Measurements from ENCODE around the gene MPP4. TPM values are rescaled to one million over a fixed set of nuclear protein-coding genes. Genes with fewer than 3 reads are reported as not detected.

MPP4 gene
- total RNA-seq, 1 experiment from 2014 or later, result 8.8 TPM

Other genes starting within 250 kb of the MPP4 start
- 12.5 and 16.7 TPM in 2 replicates for gene TRAK2, start 247.2 kb downstream of the MPP4 start, total RNA-seq (2014; rRNA removed; shearing (Covaris generic))
- 276 and 285 TPM in 2 replicates for gene STRADB, start 246.9 kb downstream of the MPP4 start, total RNA-seq (2014; rRNA removed; shearing (Covaris generic))
- 153 and 240 TPM in 2 replicates for gene TMEM237, start 55.1 kb downstream of the MPP4 start, total RNA-seq (2014; rRNA removed; shearing (Covaris generic))
- gene ALS2, start 82.3 kb upstream of the MPP4 start, total RNA-seq (2014; rRNA removed; shearing (Covaris generic)), result 52.2 and 95.2 TPM in 2 replicates
- not detected in 2 replicates for gene CDK15, start 107.9 kb upstream of the MPP4 start, total RNA-seq (2014; rRNA removed; shearing (Covaris generic))